Activated CD4-positive, alpha-beta T cell treated with anti-CD3 and anti-CD28 coated beads, Interleukin-2, amount 10 ng/mL, durations not matched to agents 7 days and 5 days (primary cell): Measurements from ENCODE around the gene C20orf173. TPM values are rescaled to one million over a fixed set of nuclear protein-coding genes. Genes with fewer than 3 reads are reported as not detected.

Experiments used
- total RNA-seq, 2 experiments: library from RNA; stranded (reverse); gene quantifications; one replicate each; pipeline ENCODE4 v1.2.3, GENCODE V29; 2021

Gene C20orf173
- total RNA-seq, 2 experiments from 2014 or later = not detected

Other genes starting within 250 kb of the C20orf173 start
- gene EIF6, start 244.9 kb downstream of the C20orf173 start, total RNA-seq = 10 to 100 TPM; 87.4 to 93.3 TPM
- not detected for gene FAM83C, start 237.2 kb downstream of the C20orf173 start, total RNA-seq
- 10 to 100 TPM; 46.9 to 48.6 TPM for gene UQCC1, start 117.7 kb downstream of the C20orf173 start, total RNA-seq
- gene GDF5, start 91.4 kb downstream of the C20orf173 start, total RNA-seq = not detected
- 10 to 100 TPM; 56.8 to 75.4 TPM for gene CEP250, start 74.1 kb downstream of the C20orf173 start, total RNA-seq
- gene ERGIC3, start 12.4 kb upstream of the C20orf173 start, total RNA-seq = 100 to 1,000 TPM; 152 to 165 TPM
- 1 to 10 TPM; 1.7 to 1.9 TPM for gene SPAG4, start 86.2 kb upstream of the C20orf173 start, total RNA-seq
- gene CPNE1, start 135.2 kb upstream of the C20orf173 start, total RNA-seq = 100 to 1,000 TPM; 252 to 256 TPM
- gene RBM12, start 135.2 kb upstream of the C20orf173 start, total RNA-seq = 100 to 1,000 TPM; 121 to 127 TPM
- 10 to 100 TPM; 33.2 to 36.6 TPM for gene NFS1, start 169.7 kb upstream of the C20orf173 start, total RNA-seq
- 100 to 1,000 TPM in 1 of 2 experiments, 10 to 100 TPM in 1; 55.0 to 103 TPM for gene ROMO1, start 169.8 kb upstream of the C20orf173 start, total RNA-seq
- gene RBM39, start 212.6 kb upstream of the C20orf173 start, total RNA-seq = 100 to 1,000 TPM; 374 to 396 TPM
- gene PHF20, start 242.4 kb upstream of the C20orf173 start, total RNA-seq = 10 to 100 TPM; 47.8 to 49.0 TPM